HG02840 (cell line): Measurements from ENCODE around the gene STAP1.
A peak's percentile ranks its signal among the peaks of the same experiment; 100 is the strongest.

Experiments used
- ATAC-seq: cut with Tn5 transposase; IDR thresholded peaks from one replicate; pipeline ENCODE4 v1.9.1; 2021; ENCODE audit warnings: mild to moderate bottlenecking, moderate library complexity, moderate number of reproducible peaks; ENCODE audit not compliant: unreplicated experiment, low FRiP score

Gene STAP1

GRCh38 chr4:67554096-67554495 lies 4.4 kb upstream of the STAP1 start:
- no peak for ATAC-seq

GRCh38 chr4:67555447-67555846 lies 3.1 kb upstream of the STAP1 start:
- ATAC-seq, result no peak

GRCh38 chr4:67556436-67556835 lies 2.1 kb upstream of the STAP1 start:
- no peak for ATAC-seq

- ATAC-seq, result no peak
Observed at GRCh38 chr4:67565284-67565683, 6.8 kb downstream of the STAP1 start.

- no peak for ATAC-seq
Observed at GRCh38 chr4:67566335-67566734, 7.8 kb downstream of the STAP1 start.

GRCh38 chr4:67568820-67569219 lies 10.3 kb downstream of the STAP1 start:
- ATAC-seq, result no peak

- no peak for ATAC-seq
Observed at GRCh38 chr4:67570537-67570936, 12.0 kb downstream of the STAP1 start.

- no peak for ATAC-seq
Observed at GRCh38 chr4:67571975-67572374, 13.4 kb downstream of the STAP1 start.

- ATAC-seq, result no peak
Observed at GRCh38 chr4:67573193-67573592, 14.7 kb downstream of the STAP1 start.

GRCh38 chr4:67575232-67576058 lies 16.9 kb downstream of the STAP1 start:
- ATAC-seq, result peak; percentile 90

GRCh38 chr4:67576059-67576466 lies 17.5 kb downstream of the STAP1 start:
- ATAC-seq, result no peak

- ATAC-seq, result no peak
Observed at GRCh38 chr4:67576538-67576937, 18.0 kb downstream of the STAP1 start.

- ATAC-seq, result peak; percentile 41
Observed at GRCh38 chr4:67580577-67580976, 22.1 kb downstream of the STAP1 start.

GRCh38 chr4:67581208-67581857 lies 22.8 kb downstream of the STAP1 start:
- no peak for ATAC-seq

- no peak for ATAC-seq
Observed at GRCh38 chr4:67581913-67582312, 23.4 kb downstream of the STAP1 start.

GRCh38 chr4:67584496-67584895 lies 26.0 kb downstream of the STAP1 start:
- ATAC-seq, result no peak

- no peak for ATAC-seq
Observed at GRCh38 chr4:67587156-67587555, 28.6 kb downstream of the STAP1 start.

GRCh38 chr4:67593741-67594175 lies 35.2 kb downstream of the STAP1 start:
- ATAC-seq, result no peak

GRCh38 chr4:67603310-67604028 lies 44.9 kb downstream of the STAP1 start:
- no peak for ATAC-seq

GRCh38 chr4:67604029-67604381 lies 45.5 kb downstream of the STAP1 start:
- no peak for ATAC-seq

- ATAC-seq, result no peak
Observed at GRCh38 chr4:67604749-67605148, 46.2 kb downstream of the STAP1 start.
